LHCN-M2 (cell line): ENCODE measurements around the gene FAM124B. TPM values are rescaled to one million over a fixed set of nuclear protein-coding genes. Genes with fewer than 3 reads are reported as not detected.
"Not testable (repeated sequence)": the region's sequence is repeated elsewhere in the genome, so short reads cannot be mapped to it uniquely, and the experiment has no call there.

Experiments
- DNase-seq: peaks from one replicate; pipeline ENCODE4 v3.0.0-alpha.2; 2012; ENCODE audit warnings: low read depth
- total RNA-seq: library from RNA; depleted of rRNA; stranded (reverse); fragments of >200 nt; gene quantifications from 2 replicates; pipeline ENCODE4 v1.2.3, GENCODE V29; 2014

FAM124B gene
- total RNA-seq, 1 experiment from 2014 or later: 0.06 TPM

DNA sequence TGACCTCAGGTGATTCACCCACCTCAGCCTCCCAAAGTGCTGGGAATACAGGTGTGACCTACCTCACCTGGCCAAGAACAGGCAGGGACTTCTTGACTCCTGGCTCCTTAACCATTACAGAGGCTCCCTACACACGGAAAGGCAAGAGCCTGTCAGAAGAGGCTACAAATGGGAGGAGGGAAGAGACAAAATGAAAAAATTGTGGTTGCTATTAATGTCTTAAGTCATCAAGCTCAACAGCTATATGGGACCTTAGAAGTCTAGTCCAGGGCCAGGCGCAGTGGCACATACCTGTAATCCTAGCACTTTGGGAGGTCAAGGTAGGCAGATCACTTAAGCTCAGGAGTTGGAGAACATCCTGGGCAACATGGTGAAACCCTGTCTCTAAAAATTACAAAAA, 11.5 kb upstream of the FAM124B start:
- no peak for DNase-seq

DNA sequence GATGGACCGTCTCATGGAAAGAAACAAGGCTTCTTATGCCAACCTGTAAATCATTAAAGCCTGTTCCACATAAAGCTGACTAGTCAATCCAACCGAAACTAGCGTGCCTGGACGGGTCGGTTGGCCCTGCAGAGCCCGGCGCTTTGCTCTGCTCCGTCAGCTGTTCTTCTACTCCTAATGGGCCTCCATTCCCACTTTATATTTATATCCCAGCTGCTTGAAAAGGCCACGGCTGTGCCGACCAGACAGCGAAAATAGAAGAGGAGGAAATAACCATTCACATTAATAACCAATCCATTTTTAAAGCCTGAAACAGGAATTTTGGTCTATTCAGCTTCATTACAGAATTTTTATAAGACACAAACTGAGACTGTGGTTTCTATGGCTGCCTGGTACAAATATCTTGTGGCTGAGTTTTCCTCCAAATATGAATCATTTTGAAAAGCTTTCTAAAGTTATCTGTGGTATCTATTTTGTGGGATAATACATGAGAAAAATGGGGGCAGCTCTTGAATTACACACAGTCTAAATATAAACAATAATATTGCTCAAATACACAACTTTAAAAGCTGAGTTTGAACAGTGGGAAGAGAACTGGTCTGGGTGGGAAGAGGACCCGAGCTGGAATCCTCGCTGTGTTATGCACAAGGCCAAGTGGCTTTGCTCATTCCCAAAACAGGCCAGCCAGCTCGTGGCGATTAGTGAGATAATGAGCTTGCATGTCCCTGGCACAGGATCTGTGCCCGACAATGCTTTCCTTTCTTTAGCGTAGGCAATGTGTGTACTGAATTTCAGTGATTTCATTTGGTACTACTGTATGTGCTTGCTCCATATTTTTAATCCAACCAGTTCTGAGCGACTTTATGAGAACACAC, 10.5 kb upstream of the FAM124B start:
- peak; percentile 74 for DNase-seq

DNA sequence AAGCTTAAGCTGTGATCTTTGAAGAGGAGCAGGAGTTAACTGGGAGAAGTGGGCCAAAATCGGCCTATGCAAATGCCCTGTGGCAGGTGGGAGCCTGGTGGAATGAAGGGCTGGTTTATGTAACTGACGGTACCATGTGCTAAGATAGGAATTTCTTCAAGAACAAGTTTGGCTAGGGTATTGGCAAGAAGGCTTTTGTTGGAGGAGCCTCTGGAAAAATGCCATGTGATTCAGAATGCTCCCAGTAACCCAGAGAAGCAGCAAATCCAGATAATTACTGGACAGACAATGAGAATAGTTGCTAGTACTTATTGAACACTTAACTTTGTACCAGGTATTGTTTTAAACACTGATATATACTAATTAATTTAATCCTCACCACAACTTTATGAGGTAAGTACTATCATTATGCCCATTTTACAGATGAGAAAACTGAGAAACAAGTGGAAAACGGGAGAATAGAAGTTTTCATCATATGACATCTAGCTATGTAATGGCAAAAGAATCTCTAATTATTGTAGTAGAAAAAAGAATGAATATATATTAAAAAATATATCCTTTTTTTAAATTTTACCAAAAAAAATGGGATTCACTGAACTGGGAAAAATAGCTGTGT, 9.1 kb upstream of the FAM124B start:
- DNase-seq: peak; percentile 61

DNA sequence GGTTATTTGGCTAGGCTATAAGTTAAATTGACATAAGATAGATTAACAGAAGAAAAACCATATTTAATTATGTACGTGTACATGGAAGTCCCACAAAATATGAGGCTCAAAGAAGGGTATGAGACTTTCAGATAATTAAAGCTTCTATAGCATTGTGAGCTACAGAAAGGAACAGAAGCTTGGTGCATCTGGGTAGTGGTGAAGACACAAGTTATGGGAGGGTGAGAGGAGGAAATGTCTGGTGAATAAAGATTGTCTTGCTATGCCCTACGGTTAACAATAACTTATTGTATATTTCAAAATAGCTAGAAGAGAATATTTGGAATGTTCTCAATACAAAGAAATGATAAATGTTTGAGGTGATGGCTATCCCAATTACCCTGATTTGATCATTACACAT, 6.8 kb upstream of the FAM124B start:
- DNase-seq: no peak

DNA sequence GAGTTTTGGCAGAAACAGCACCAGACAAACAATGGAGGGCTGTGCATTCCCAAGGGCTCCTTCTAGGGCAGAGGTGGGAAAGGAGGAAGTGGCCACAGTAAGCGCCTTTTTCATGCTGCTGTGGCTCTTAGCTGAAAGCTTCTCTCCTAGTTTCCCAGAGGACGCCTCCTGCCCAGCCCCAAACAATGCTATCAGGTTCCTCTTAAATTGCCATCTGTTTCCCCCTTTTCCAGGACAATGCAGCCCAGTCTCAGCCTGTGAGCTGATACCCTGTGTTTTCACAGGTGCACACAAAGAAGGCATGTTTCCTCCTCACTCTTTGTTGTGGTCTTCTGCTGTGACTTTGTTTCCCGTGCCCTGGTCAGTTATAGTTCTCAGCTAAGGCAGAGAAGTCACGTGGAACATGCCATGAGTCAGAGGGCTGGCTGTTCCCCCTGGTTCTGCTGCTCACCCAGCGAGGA, 5.4 kb upstream of the FAM124B start:
- no peak for DNase-seq

DNA sequence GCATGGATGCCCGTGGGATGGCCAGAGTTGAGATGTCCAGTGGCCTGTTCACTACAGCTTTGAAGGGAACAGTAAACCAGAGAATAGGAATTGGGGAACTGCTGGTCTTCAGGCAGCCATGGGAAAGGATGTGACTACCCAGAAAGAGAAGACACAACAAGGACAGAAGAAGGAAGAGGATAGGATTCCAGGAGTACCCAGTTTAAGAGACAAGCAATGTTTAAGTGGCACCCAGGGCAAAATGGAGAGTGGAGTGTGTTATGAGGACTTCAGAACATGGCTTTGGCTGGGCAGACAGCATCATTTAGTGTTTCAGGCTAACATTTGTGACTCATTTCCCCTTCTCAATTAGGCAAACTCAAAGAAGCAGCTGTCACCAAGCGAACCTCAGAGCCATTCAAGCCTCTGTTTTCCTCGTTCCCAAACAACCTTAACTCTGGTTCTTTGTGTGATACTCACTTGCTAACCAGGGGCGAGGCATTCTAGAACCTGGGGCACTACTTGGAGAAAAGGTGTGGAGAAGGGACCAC, 4.0 kb upstream of the FAM124B start:
- peak; percentile 77 for DNase-seq

DNA sequence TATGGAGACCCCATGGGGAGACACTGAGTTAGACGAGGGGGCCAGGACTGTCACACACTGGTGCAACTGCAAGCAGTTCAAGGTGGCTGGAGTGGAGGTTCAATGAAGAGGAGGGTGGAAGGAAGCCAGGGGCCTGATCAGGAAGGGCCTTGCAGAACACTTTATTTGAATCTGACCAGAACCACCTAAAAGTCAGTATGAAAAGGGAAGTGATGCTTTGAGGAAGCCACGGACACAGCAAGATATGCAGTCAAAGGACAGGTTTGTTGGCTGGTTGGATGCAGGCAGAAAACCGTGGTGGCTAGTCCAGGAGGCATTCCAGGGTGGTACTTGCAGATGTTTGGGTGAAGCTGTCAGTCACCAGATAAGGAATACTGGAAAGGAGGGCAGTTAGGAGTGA, 3.5 kb upstream of the FAM124B start:
- no peak for DNase-seq

DNA sequence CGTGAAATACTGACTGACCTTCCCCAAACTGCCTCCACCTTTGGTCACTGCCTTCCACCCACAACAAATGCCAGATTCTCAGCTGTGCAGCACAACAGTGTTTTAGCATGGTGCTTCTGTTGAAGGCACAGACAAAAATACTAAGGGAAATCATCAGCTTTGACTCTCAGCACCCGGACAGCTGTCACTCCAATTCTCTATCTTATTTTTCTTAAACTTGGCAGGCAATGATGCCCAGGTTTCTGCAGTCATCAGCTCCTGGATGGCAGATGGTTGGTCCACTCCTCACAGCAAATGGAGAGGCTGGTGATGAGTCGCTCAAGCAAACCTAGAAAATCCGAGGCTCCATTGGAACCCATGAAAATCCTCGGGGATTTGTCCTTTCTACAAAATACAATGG, 2.9 kb upstream of the FAM124B start:
- DNase-seq: peak; percentile 5

DNA sequence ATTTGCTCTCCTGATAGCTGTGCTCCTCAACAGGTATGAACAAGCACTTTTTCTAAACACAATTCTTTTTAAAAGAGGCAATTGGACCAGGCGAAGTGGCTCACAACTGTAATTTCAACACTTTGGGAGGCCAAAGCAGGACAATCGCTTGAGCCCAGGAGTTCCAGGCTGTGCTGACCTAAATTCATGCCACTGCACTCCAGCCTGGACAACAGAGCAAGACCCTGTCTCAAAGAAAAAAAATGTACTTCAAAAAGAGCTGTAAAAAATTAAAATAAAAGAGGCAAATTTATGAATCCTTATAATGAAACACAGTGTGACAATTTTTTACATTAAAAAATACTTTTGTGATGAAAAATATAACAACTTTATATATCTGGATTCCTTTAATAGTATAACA, 1.8 kb upstream of the FAM124B start:
- DNase-seq: no peak

DNA sequence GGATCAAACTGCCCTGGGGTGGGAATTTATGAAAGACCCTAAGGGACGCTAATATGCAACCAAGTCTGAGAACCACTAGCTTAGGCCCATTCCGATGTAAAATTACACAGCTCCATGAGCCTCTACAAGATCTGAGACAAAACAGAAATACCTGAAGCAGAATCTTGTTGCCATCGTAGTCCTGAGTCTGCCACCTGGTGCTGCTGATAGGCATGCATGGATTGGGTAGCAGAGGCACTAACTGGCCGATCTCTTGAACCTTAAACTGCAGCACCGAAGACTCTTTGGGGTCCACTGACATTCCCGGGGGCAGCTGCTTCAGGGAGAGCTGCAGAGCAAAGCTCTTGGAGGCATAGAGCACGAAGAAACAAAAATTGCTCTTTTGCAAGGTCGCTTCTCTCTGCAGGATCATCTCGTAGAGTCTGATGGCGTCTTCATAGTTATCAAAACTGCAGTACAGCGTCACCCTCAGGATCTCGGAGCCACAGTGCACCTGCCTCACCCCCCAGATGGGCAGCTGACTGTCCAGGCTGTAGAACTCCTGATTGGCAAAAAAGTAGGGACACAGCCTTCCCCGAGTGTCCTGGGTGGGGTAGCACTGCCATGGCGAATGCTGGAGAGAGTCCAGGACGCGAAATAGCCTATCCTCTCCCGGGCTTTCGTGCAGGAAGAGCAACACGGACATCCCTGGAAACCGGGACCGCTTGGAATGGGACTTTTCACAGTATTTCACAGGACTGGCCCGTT, 848 bp downstream of the FAM124B start:
- DNase-seq: no peak

DNA sequence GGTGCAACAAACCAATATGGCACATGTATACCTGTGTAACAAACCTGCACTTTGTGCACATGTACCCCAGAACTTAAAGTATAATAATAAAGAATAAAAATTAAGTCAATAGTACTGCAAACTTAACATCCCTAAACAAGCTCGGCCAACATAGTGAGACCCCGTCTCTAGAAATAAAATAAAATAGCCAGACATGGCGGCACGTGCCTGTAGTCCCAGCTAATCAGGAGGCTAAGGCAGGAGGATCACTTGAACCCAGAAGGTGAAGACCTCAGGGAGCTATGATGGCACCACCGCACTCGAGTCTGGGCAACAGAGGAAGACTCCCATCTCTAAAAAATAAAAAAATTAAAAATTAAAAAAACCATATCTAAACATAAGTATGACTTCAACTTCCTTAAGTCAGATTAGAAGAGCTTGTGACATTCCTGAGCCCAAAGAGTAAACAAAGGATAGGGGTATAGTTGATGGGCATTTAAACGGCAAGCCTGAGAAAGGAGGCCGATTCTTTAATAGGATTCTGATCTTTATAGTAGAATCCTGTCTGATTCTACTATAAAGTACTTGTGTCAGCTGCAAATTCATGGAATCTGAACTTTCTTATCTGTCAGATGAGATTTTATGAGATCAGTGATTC, 1.6 kb downstream of the FAM124B start:
- DNase-seq: no peak

DNA sequence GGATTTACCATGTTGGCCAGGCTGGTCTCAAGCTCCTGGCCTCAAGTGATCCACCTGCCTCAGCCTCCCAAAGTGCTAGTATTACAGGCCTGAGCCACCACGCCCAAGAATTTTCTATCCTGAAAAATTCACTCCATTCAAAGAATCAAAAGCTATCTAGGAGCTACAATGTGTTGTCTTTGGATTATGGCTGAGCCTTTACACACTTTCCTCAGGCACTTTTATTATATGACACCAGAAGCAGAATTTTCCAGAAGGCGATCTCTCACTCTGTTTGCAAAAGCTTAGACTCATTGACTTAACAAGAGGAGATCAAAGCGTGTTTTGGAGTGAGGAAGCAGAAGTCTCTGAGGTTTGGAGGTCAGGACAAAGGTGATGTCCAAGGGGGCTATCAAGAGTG, 3.6 kb downstream of the FAM124B start:
- no peak for DNase-seq

DNA sequence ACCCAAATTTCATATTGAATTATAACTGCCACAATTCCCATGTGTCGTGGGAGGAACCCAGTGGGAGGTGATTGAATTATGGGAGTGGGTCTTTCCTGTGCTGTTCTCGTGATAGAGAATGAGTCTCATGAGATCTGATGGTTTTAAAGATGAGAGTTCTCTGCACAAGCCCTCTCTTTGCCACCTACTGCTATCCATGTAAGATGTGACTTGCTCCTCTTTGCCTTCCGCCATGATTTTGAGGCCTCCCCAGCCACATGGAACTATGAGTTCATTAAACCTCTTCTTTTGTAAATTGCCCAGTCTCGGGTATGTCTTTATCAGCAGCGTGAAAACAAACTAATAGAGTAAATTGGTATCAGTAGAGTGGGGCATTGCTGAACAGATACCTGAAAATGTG, 4.8 kb downstream of the FAM124B start:
- not testable (repeated sequence) for DNase-seq

DNA sequence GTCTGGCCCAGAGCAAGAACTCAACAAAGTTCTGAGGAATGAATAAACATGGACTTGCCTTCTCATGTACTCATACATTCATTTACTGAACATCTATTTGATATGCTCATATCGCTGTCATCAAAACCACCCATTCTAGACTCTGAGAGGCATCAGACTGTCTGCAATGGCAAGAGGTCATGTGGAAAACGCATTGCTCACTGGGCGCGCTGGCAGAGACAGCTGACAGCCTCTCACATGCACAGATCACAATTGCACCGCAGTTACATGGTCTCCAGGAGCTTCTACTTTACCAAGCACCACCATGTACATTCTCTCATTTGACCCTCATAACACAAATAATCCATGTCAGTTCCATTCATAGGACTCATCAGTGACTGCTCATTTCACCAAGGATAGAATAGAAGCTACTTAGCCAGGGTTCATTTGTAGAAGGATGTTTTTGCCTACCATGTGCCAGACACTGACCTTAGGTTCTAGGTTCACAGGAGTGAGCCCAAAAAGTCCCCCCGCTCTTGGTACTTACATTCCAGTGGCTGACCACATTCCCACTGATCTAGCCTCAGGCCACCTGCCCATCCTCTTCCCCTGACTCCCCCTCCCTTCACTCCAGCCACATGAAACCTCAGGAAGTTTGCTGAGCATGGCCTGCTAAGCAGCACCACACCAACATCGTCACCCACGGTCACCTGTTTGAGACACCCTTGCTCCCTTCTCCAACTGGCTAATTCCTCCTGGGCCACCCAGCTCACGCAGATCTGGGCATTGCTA, 6.1 kb downstream of the FAM124B start:
- peak; percentile 71 for DNase-seq

DNA sequence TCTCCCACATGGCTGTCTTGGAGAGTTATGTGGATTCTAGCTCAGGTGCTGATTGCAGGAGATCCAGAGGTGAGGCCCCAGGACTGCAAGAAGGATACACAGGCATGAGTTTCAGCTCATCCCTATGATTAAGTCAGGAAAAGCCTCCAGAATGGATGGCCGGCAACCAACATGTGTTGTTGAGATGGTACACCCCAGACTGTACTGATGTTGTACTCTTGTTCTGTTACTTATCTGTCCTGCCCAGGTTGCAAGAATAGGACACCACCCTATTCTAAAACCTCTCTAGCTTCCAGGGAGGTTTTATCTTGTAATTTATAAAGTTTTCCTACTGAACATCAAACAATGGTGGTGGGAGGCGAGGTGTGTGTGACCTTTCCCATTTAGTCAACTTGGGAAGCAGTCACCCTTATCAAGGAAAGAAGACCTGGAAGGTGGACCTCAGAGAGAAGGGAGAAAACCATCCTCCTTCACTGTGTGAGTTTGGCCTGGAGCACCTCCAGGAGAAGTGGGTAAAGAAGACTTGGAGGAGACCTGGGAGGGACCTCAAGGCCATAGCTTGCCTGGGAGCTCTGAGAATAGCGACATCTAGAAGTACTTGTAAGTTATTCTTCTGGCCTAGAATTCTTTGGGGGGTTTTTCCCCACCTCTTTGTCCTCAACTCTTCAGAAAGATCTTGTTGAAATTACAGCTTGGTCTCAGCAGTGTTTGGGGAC, 8.6 kb downstream of the FAM124B start:
- DNase-seq: no peak

DNA sequence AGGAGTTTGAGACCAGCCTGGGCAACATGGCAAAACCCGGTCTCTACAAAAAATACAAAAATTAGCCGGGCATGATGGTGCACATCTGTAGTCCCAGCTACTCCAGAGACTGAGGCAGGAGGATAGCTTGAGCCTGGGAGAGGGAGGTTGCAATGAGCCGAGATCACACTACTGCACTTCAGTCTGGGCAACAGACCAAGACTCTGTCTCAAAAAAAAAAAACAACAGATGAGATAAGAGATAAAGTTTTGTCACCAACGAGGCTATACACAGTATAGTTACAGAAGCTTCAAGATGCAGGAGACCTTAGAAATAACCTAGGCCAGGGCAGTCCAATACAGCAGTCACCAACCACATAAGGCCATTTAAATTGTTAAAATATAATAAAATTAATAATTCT, 9.4 kb downstream of the FAM124B start:
- DNase-seq: no peak

DNA sequence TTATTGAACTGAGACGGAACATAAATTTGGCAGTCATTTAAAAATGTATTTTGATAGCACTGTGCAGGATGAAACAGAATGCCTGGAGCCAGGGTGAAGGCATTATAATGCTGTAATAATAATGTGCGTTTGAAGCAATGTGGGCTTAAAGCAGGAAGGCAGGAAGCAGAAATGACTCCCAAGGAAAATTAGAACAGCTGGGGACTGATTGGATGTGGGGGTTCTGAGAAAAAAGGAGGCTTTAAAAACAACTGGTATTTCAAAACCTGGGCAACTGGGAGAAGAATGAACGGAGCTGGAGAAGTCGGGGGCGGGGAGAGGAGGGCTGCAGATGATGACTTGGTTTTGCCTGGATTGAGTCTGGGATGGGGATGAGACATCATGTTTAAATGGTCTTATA, 12.6 kb downstream of the FAM124B start:
- peak; percentile 18 for DNase-seq

DNA sequence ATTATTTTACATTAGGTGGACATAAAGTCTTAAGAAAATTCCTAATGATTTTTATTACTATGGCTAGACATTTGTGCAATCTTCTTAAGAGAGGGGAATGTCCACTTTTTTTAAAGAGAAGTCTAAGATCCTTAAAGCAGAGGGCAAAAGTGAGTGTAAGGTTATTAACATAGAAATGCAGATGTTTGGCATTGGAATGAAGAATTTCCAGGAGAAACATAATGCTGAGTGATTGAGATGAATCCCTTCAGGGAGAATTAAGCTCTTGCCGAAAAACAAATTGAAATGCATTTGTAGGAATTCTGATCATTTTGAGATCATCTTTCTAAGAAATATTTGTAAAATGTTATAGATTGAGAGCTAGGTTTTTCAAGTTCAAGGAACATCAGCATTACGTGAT, 15.0 kb downstream of the FAM124B start:
- DNase-seq: no peak

DNA sequence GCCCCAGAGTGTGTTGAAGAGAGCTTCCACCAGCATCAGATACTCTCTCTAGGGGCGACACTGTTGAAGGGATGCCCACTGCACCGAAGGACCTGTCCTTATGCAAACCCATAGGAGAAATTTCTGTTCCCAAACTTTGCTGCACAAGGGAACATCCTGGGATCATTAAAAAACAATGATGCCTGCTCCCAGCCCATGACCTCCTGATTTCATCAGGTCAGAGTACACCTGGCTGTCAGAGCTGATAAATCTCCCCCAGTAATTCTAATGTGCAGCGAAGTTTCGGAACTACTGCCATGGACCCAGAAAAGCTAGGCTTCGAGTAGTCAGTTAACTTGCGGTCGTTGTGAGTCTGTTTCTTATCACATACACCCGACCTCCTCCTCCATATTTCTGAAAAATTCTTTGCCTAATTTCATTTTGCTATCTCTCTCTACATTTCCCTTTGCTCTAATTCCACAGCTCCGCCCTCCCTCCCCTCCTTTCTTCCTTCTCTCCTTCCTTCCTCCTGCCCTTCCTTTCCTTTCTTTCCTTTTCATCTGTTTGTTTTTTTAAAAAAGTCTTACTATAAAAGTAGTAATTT, 18.8 kb downstream of the FAM124B start:
- DNase-seq: no peak

DNA sequence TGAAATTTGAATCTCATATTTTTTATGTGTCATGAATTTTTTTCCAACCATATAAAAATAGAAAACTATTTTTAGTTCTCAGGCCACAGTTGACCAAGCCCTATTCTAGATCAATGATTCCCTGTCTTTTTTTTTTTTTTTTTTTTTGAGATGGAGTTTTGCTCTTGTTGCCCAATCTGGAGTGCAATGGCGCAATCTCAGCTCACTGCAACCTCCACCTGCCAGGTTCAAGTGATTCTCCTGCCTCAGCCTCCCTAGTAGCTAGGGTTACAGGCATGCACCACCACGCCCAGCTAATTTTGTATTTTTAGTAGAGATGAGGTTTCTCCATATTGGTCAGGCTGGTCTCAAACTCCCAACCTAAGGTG, 19.6 kb downstream of the FAM124B start:
- DNase-seq: not testable (repeated sequence)
